Spleen (tissue), 7 donors: ENCODE measurements around the gene CFL1.

Source experiments
- CTCF ChIP-seq, 11 experiments: fragments of 200-600 bp in 7 of 11; fragments of 450-650 bp in 4 of 11; sonication (generic) in 4 of 11; IDR thresholded peaks in 8 of 11; conservative IDR thresholded peaks in 3 of 11; 1 replicate in 7 of 11; 2 replicates in 4 of 11; pipeline versions ENCODE4 v1.4.0 to v1.8.0; 2016 to 2021; ENCODE audit warnings: antibody characterized with exemption in 11 of 11, inconsistent platforms in 4 of 11, mild to moderate bottlenecking in 1 of 11
- POLR2A ChIP-seq, 3 donors: fragments of 450-650 bp; IDR thresholded peaks; one replicate each; pipeline ENCODE4 v1.5.1; 2017; ENCODE audit warnings: antibody characterized with exemption in 3 of 3, mild to moderate bottlenecking in 1 of 3
- donor health status: DM: no; HTN: no; CAD: no; lungs with moderate emphysema.
- donor health status: DM: no; HTN: no; CAD: no.
- donor health status: DM: no; HTN: no; CAD: no.

- TF ChIP-seq POLR2A (IDR thresholded peaks at IDR 0.05) (no peak), CTCF (IDR thresholded peaks at IDR 0.05 in 8 of 11, conservative IDR thresholded peaks at IDR 0.05 in 3 of 11) (no peak)
Measured at GRCh38 chr11:65811764-65812475, 46.1 kb downstream of the CFL1 start.
